Loucy (cell line): Measurements from ENCODE around the gene APOF.

Experiments
- EZH2phosphoT487 ChIP-seq: fragments of 200-600 bp; IDR thresholded peaks from 2 replicates; pipeline ENCODE4 v1.6.1; 2018; ENCODE audit warnings: antibody characterized with exemption, mild to moderate bottlenecking, moderate library complexity, borderline replicate concordance
- TF ChIP-seq, protein P1 (sequence below): fragments of 200-600 bp; sonication (generic); conservative IDR thresholded peaks from 2 replicates; pipeline ENCODE4 v1.5.1; 2014; ENCODE audit warnings: mild to moderate bottlenecking, antibody characterized with exemption, low read length

DNA sequence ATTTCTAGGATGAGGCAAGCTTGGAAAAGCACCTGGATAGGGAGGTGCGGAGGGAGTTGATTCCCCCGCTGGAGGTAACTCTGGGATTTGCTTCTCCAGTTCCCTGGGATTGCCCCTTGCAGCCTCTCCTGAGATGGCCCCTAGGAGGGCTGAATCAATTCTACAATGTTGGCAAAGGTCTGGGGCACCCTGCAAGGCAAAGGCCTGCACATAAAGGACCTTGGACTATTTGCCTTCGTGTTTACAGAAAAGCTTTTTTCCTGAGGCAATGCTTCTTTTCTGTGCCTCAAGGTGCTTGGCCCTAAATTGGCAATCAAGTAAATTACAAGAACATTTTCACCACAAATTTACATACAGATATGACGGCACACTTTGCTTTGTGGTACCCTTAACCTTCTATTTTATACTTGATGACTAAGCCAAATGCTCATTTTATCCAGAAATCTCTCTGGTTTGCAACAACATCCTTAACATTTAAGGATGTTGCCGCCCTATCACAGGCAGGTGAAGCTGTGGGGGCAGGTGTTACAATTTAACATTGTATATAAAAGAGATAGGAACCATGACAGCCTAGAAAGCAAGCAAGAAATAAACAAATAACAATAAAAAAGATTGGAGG is 46.3 kb upstream of the APOF start:
- TF ChIP-seq, protein P1, sequence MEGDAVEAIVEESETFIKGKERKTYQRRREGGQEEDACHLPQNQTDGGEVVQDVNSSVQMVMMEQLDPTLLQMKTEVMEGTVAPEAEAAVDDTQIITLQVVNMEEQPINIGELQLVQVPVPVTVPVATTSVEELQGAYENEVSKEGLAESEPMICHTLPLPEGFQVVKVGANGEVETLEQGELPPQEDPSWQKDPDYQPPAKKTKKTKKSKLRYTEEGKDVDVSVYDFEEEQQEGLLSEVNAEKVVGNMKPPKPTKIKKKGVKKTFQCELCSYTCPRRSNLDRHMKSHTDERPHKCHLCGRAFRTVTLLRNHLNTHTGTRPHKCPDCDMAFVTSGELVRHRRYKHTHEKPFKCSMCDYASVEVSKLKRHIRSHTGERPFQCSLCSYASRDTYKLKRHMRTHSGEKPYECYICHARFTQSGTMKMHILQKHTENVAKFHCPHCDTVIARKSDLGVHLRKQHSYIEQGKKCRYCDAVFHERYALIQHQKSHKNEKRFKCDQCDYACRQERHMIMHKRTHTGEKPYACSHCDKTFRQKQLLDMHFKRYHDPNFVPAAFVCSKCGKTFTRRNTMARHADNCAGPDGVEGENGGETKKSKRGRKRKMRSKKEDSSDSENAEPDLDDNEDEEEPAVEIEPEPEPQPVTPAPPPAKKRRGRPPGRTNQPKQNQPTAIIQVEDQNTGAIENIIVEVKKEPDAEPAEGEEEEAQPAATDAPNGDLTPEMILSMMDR: no peak
- TF ChIP-seq EZH2phosphoT487: no peak
